A549 (cell line): ENCODE results near the gene PHF20. TPM values are rescaled to one million over a fixed set of nuclear protein-coding genes. Genes with fewer than 3 reads are reported as not detected.

Experiments
- ATAC-seq, 2 experiments: fragments of 200-7000 bp in 1 of 2; fragments of >200 bp in 1 of 2; cut with Nextera tagmentation in 1 of 2; cut with Tn5 transposase in 1 of 2; 3 replicates each; pipeline versions ENCODE4 v1.8.0 to v1.9.1; 2018 to 2020; ENCODE audit warnings: mild to moderate bottlenecking in 1 of 2, moderate library complexity in 1 of 2
- CTCF ChIA-PET: fragments of 300-600 bp; sonication (Branson Sonifier 250); formaldehyde crosslinking; extraction: SDS; loops from one replicate; lab custom pipeline; 2021; ENCODE audit warnings: antibody characterized with exemption, inconsistent platforms; lab: Yijun Ruan, JAX
- POLR2A ChIA-PET: fragments of 350-600 bp; formaldehyde crosslinking; extraction: SDS; loops from one replicate; lab custom pipeline; 2021; ENCODE audit warnings: antibody characterized with exemption, inconsistent platforms; lab: Yijun Ruan, JAX
- DNase-seq, 2 experiments: peaks; one replicate each; pipeline versions ENCODE4 v3.0.0 to v3.0.0-alpha.2; 2011 to 2016; ENCODE audit warnings: low read depth in 1 of 2, low spot score in 1 of 2
- FAIRE-seq: peaks from 2 replicates; lab custom pipeline; 2011; peaks lifted over from hg19 to GRCh38; lab: Jason Lieb, UNC
- H3K27ac ChIP-seq, 2 experiments: fragments of >200 bp; sonication (Bioruptor Twin); formaldehyde crosslinking; 3 replicates each; pipeline ENCODE4 v1.5.1; 2016 to 2017
- H3K4me1 ChIP-seq: fragments of >200 bp; sonication (Bioruptor Twin); formaldehyde crosslinking; 3 replicates; pipeline ENCODE4 v1.6.1; 2016
- H3K4me2 ChIP-seq: fragments of >200 bp; sonication (Bioruptor Twin); formaldehyde crosslinking; 3 replicates; pipeline ENCODE4 v1.6.1; 2016
- H3K4me3 ChIP-seq: fragments of >200 bp; sonication (Bioruptor Twin); formaldehyde crosslinking; 3 replicates; pipeline ENCODE4 v1.5.1; 2016
- H3K9me3 ChIP-seq: fragments of >200 bp; sonication (Bioruptor Twin); formaldehyde crosslinking; 3 replicates; pipeline ENCODE4 v1.6.1; 2016
- BHLHE40 ChIP-seq: IDR thresholded peaks from 2 replicates; pipeline ENCODE4 v1.6.1; 2012; ENCODE audit warnings: low read depth, low read length, inconsistent platforms
- CBX8 ChIP-seq: fragments of 200-600 bp; sonication (generic); IDR thresholded peaks from 2 replicates; pipeline ENCODE4 v1.6.1; 2016
- EHMT2 ChIP-seq: fragments of 200-600 bp; sonication (generic); IDR thresholded peaks from 2 replicates; pipeline ENCODE4 v1.6.1; 2016; ENCODE audit warnings: antibody characterized with exemption, low read depth, mild to moderate bottlenecking, moderate library complexity
- FOSB ChIP-seq: fragments of 250-450 bp; sonication (Bioruptor Pico); IDR thresholded peaks from 2 replicates; pipeline ENCODE4 v1.5.0; 2020; ENCODE audit warnings: mild to moderate bottlenecking, moderate library complexity
- FOXS1 ChIP-seq: fragments of 250-450 bp; sonication (Bioruptor Pico); IDR thresholded peaks from 2 replicates; pipeline ENCODE4 v1.5.0; 2020; ENCODE audit warnings: mild to moderate bottlenecking, moderate library complexity
- HDAC2 ChIP-seq: fragments of 200-600 bp; sonication (generic); IDR thresholded peaks from 2 replicates; pipeline ENCODE4 v1.6.1; 2016
- HES2 ChIP-seq: fragments of >200 bp; sonication (Bioruptor Twin); formaldehyde crosslinking; IDR thresholded peaks from 2 replicates; pipeline ENCODE4 v1.6.1; 2016
- HEYL ChIP-seq: fragments of 250-450 bp; sonication (Bioruptor Pico); IDR thresholded peaks from 2 replicates; pipeline ENCODE4 v1.8.0; 2021; ENCODE audit warnings: mild to moderate bottlenecking, moderate library complexity
- HMGXB4 ChIP-seq: fragments of 250-450 bp; sonication (Bioruptor Pico); IDR thresholded peaks from 2 replicates; pipeline ENCODE4 v1.5.0; 2021; ENCODE audit warnings: mild to moderate bottlenecking, moderate library complexity, borderline replicate concordance
- HOXB5 ChIP-seq: fragments of 250-450 bp; sonication (Bioruptor Pico); IDR thresholded peaks from 2 replicates; pipeline ENCODE4 v1.5.0; 2020; ENCODE audit warnings: mild to moderate bottlenecking, moderate library complexity
- JUN ChIP-seq, 2 experiments: fragments of >200 bp; sonication (Bioruptor Twin); formaldehyde crosslinking; IDR thresholded peaks; 2 replicates in 1 of 2; 3 replicates in 1 of 2; pipeline ENCODE4 v1.6.1; 2016 to 2017
- MAFK ChIP-seq: fragments of 450-650 bp; IDR thresholded peaks from 2 replicates; pipeline ENCODE4 v1.6.1; 2014; ENCODE audit not compliant: partially characterized antibody
- PBX3 ChIP-seq: IDR thresholded peaks from 2 replicates; pipeline ENCODE4 v1.6.1; 2012
- POLR2AphosphoS2 ChIP-seq: conservative IDR thresholded peaks from 2 replicates; pipeline ENCODE4 v1.6.1; 2012; ENCODE audit warnings: low read length, improper control_type of control experiment, inconsistent platforms
- RCOR1 ChIP-seq: fragments of 150-350 bp; IDR thresholded peaks from 2 replicates; pipeline ENCODE4 v1.6.1; 2014; ENCODE audit warnings: antibody characterized with exemption, low read length, low read depth
- REST ChIP-seq: fragments of 200-600 bp; sonication (generic); IDR thresholded peaks from 2 replicates; pipeline ENCODE4 v1.6.1; 2016; ENCODE audit warnings: antibody characterized with exemption, mild to moderate bottlenecking, moderate library complexity
- RFX5 ChIP-seq: fragments of 450-650 bp; IDR thresholded peaks from 2 replicates; pipeline ENCODE4 v1.7.1; 2014; ENCODE audit warnings: antibody characterized with exemption, mild to moderate bottlenecking, moderate library complexity
- RNF2 ChIP-seq: fragments of 200-600 bp; sonication (generic); IDR thresholded peaks from 2 replicates; pipeline ENCODE4 v1.6.1; 2016; ENCODE audit warnings: low read depth, mild to moderate bottlenecking, antibody characterized with exemption, moderate library complexity, borderline replicate concordance
- TFCP2L1 ChIP-seq: fragments of 250-450 bp; sonication (Bioruptor Pico); IDR thresholded peaks from 2 replicates; pipeline ENCODE4 v1.5.0; 2021; ENCODE audit warnings: mild to moderate bottlenecking
- TP53 ChIP-seq: fragments of 250-450 bp; sonication (Bioruptor Pico); IDR thresholded peaks from 2 replicates; pipeline ENCODE4 v1.5.0; 2021; ENCODE audit warnings: mild to moderate bottlenecking, moderate library complexity
- ZC3H11A ChIP-seq: fragments of 450-650 bp; IDR thresholded peaks from 2 replicates; pipeline ENCODE4 v1.6.1; 2014; ENCODE audit warnings: antibody characterized with exemption, mild to moderate bottlenecking
- ZSCAN20 ChIP-seq: fragments of 250-450 bp; sonication (Bioruptor Pico); IDR thresholded peaks from 2 replicates; pipeline ENCODE4 v1.8.0; 2022; ENCODE audit warnings: mild to moderate bottlenecking, moderate library complexity
- WGBS: methylation state at CpG from one replicate; pipeline ENCODE4 v1.1.6; 2017; ENCODE audit errors: missing lambda C conversion rate; 5-methylcytosine and 5-hydroxymethylcytosine counted together
- polyA plus RNA-seq, 4 experiments: library from polyadenylated mRNA; depleted of rRNA in 3 of 4; stranded (reverse); fragments of >200 nt; fragmentation: RNase III in 1 of 4; extraction: RNeasy Plus Mini Kit Qiagen cat#74134 plus additional on column Dnase treatment in 1 of 4; gene quantifications; 2 replicates in 3 of 4; 3 replicates in 1 of 4; pipeline ENCODE4 v1.2.3, GENCODE V29; 2011 to 2017

PHF20 gene
- polyA plus RNA-seq, 2 of the 4 experiments (the other 2 are of a cell fraction), result 24.0 to 32.8 TPM

- Histone ChIP-seq H3K4me3 (no peak overlapping the region), H3K9me3 (no peaks in the 10 kb centered on the region), H3K4me1 (peaks cover 4% of the 10 kb centered on the region; the same call in 1 of the 3 replicates), H3K27ac (no peak overlapping the region), H3K4me2 (no peak overlapping the region)
- ChIA-PET POLR2A (interaction anchor here (1.8 kb wide), 1 partner anchor 14 kb away, joined by 4 read pairs; the partner anchor contains the start of gene SCAND1), CTCF (interaction anchor here (0.6 to 8.5 kb wide), 5 partner anchors 15 to 968 kb away, joined by 3 to 82 read pairs (median 4); partner anchors contain the start of gene SCAND1)
- TF ChIP-seq HES2 (no peak), HMGXB4 (CRISPR knock-in tag) (no peak), RNF2 (no peak), TFCP2L1 (CRISPR knock-in tag) (no peak), REST (no peak), RFX5 (no peak), POLR2AphosphoS2 (no peak), BHLHE40 (no peak), ZC3H11A (no peak)
- no peak for FAIRE-seq
- 7% methylated on average over 1 of the region's 1 CpG for WGBS
- peak; percentile 24 to 34; a peak in 4 of 6 replicates for ATAC-seq
- no peak for DNase-seq
Measured at GRCh38 chr20:35968930-35969329, 197.1 kb downstream of the PHF20 start.

- no peak for TF ChIP-seq EHMT2
- no peak for TF ChIP-seq HEYL (CRISPR knock-in tag)
- no peak for TF ChIP-seq RFX5
- no peak for TF ChIP-seq CBX8
- CTCF ChIA-PET, result interaction anchor here (1.0 to 1.4 kb wide), 2 partner anchors 21 to 23 kb away, joined by 3 to 4 read pairs; no protein-coding TSS in a partner anchor
- peaks cover 4% of the 10 kb centered on the region; the same call in 1 of the 3 replicates for H3K4me1 ChIP-seq
- H3K4me3 ChIP-seq, result no peak overlapping the region
- 81% methylated on average over 2 of the region's 2 CpGs for WGBS
- no peak for ATAC-seq
- H3K27ac ChIP-seq, result no peak overlapping the region
- FAIRE-seq, result no peak
- DNase-seq, result no peak
- no peaks in the 10 kb centered on the region for H3K9me3 ChIP-seq
- no peak overlapping the region for H3K4me2 ChIP-seq
- POLR2A ChIA-PET, result no interaction called here
Measured at GRCh38 chr20:35971981-35972380, 200.2 kb downstream of the PHF20 start.

- TF ChIP-seq HOXB5, result no peak
- TF ChIP-seq PBX3, result no peak
- no peak for TF ChIP-seq RCOR1
- TF ChIP-seq REST, result no peak
- no peak for TF ChIP-seq CBX8
- no peak for TF ChIP-seq ZSCAN20 (CRISPR knock-in tag)
- TF ChIP-seq JUN (IDR thresholded peaks at IDR 0.05), result no peak
- no peak for TF ChIP-seq HEYL (CRISPR knock-in tag)
- TF ChIP-seq ZC3H11A, result no peak
- TF ChIP-seq FOXS1, result no peak
- TF ChIP-seq FOSB, result no peak
- no peak for TF ChIP-seq HDAC2
- no peak for TF ChIP-seq MAFK
- no peak for TF ChIP-seq TP53 (CRISPR knock-in tag)
- no peak for TF ChIP-seq EHMT2
- TF ChIP-seq, all 56 proteins: peak for 0
- no peak for FAIRE-seq
- H3K4me2 ChIP-seq, result no peak overlapping the region
- H3K27ac ChIP-seq, result no peak overlapping the region
- CTCF ChIA-PET, result interaction anchor here (1.0 to 1.4 kb wide), 2 partner anchors 20 to 22 kb away, joined by 3 to 4 read pairs; no protein-coding TSS in a partner anchor
- 86% methylated on average over 4 of the region's 4 CpGs for WGBS
- H3K4me1 ChIP-seq, result peaks cover 4% of the 10 kb centered on the region; the same call in 1 of the 3 replicates
- DNase-seq, result no peak
- POLR2A ChIA-PET, result no interaction called here
- no peak overlapping the region for H3K4me3 ChIP-seq
- ATAC-seq, result no peak
- no peaks in the 10 kb centered on the region for H3K9me3 ChIP-seq
Measured at GRCh38 chr20:35972462-35972861, 200.6 kb downstream of the PHF20 start.
